ENCODE data around the gene KIAA0930.

- TF ChIP-seq CTCF (IDR thresholded peaks at IDR 0.05) (no peak), POLR2A (IDR thresholded peaks at IDR 0.05) (no peak), EP300 (IDR thresholded peaks at IDR 0.05) (no peak)
Observed at GRCh38 chr22:45208696-45208992, 32.0 kb downstream of the KIAA0930 start.
